Activated naive CD8-positive, alpha-beta T cell treated with anti-CD3 and anti-CD28 coated beads, Interleukin-2, amount 10 ng/mL, durations not matched to agents 7 days and 5 days (primary cell): ENCODE results near the gene FRY. TPM values are rescaled to one million over a fixed set of nuclear protein-coding genes. Genes with fewer than 3 reads are reported as not detected.

ENCODE experiments used
- ATAC-seq: fragments of 150-1000 bp; cut with Tn5 transposase; one replicate; pipeline ENCODE4 v1.10.0; 2021; ENCODE audit warnings: low read depth, moderate library complexity
- POLR2A ChIA-PET: fragments of 350-600 bp; sonication (Branson Sonifier 250); formaldehyde crosslinking; loops from one replicate; lab custom pipeline; 2021; ENCODE audit warnings: antibody characterized with exemption; lab: Charles Lee
- DNase-seq: peaks from one replicate; pipeline ENCODE4 v3.0.0; 2021
- H3K27ac Mint-ChIP-seq: one replicate; pipeline ENCODE4 v1.8.0; 2022; ENCODE audit warnings: mild to moderate bottlenecking, mixed read lengths
- H3K27me3 Mint-ChIP-seq: one replicate; pipeline ENCODE4 v1.8.0; 2022; ENCODE audit warnings: mild to moderate bottlenecking, moderate library complexity, mixed read lengths
- H3K36me3 Mint-ChIP-seq: one replicate; pipeline ENCODE4 v1.8.0; 2021; ENCODE audit warnings: mild to moderate bottlenecking, mixed read lengths
- H3K4me1 Mint-ChIP-seq: one replicate; pipeline ENCODE4 v1.8.0; 2021; ENCODE audit warnings: mixed read lengths
- H3K4me3 Mint-ChIP-seq: one replicate; pipeline ENCODE4 v1.8.0; 2022; ENCODE audit warnings: mild to moderate bottlenecking, moderate library complexity, mixed read lengths
- H3K9me3 Mint-ChIP-seq: one replicate; pipeline ENCODE4 v1.8.0; 2021; ENCODE audit warnings: mixed read lengths
- total RNA-seq, 2 experiments: library from RNA; stranded (reverse); gene quantifications; one replicate each; pipeline ENCODE4 v1.2.3, GENCODE V29; 2021

Gene FRY
- total RNA-seq, 2 experiments from 2014 or later: 1.4 to 3.2 TPM

DNA sequence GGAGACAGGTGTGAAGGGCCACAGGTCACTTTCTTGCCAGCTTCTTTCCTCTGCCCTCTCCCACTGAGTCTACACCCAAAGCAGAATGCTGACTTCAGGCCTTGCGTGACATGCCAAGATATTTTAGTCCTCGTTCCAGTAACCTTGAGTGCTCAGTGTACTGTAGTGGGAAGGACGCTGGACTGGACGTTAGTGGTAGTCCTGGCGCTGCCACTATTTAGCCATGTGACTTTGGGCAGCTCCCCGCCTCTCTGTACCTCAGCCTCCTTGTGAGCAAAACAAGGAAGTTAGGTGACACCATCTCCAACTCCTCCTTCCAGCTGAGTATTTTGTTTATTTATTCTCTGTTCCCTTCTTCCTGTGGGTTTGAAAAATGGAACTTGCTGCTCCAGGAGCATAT lies 86.1 kb downstream of the FRY start:
- Mint-ChIP-seq H3K9me3 (peaks cover 2% of the 10 kb centered on the region), H3K27ac (no peak overlapping the region), H3K36me3 (no peaks in the 10 kb centered on the region), H3K27me3 (no peaks in the 10 kb centered on the region), H3K4me3 (no peak overlapping the region), H3K4me1 (peaks cover 5% of the 10 kb centered on the region)
- ATAC-seq (no peak), DNase-seq (no peak)
- POLR2A ChIA-PET: no interaction called here

GRCh38 chr13:32121316-32121715 lies 89.7 kb downstream of the FRY start:
- Mint-ChIP-seq H3K27me3 (no peaks in the 10 kb centered on the region), H3K27ac (no peak overlapping the region), H3K9me3 (peaks cover 2% of the 10 kb centered on the region), H3K4me3 (no peak overlapping the region), H3K36me3 (no peaks in the 10 kb centered on the region), H3K4me1 (no peaks in the 10 kb centered on the region)
- DNase-seq: no peak
- POLR2A ChIA-PET: no interaction called here
- ATAC-seq: no peak

GRCh38 chr13:32124743-32125142 lies 93.2 kb downstream of the FRY start:
- DNase-seq: no peak
- ATAC-seq: no peak
- Mint-ChIP-seq H3K36me3 (no peaks in the 10 kb centered on the region), H3K27me3 (peaks cover 2% of the 10 kb centered on the region), H3K4me1 (no peaks in the 10 kb centered on the region), H3K4me3 (no peak overlapping the region), H3K27ac (no peak overlapping the region), H3K9me3 (peaks cover 2% of the 10 kb centered on the region)
- POLR2A ChIA-PET: no interaction called here

DNA sequence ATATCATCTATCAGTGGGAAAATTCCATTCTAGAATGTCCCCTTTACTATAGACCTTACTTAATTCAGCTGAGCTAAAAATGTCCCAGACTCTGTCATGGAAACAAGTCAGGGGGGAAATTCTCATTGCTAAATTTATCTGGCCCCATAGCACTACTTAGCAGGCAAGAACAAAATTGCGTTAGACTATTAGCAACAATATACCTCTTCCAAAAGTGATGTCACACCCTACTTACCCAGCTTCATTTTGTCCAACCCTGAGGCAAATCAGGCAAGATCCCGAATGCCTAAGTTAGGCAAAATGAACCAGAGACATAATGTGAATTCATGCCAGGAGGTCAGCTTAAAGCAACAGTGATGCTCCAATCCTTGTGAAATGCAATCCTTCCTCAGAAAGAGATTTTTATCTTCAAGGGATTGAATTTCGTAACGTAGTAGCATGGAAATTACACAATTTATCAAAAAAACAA lies 93.7 kb downstream of the FRY start:
- H3K4me1 Mint-ChIP-seq: no peaks in the 10 kb centered on the region
- H3K27me3 Mint-ChIP-seq: peaks cover 4% of the 10 kb centered on the region
- no peaks in the 10 kb centered on the region for H3K36me3 Mint-ChIP-seq
- H3K27ac Mint-ChIP-seq: no peak overlapping the region
- DNase-seq (no peak), ATAC-seq (no peak)
- no peak overlapping the region for H3K4me3 Mint-ChIP-seq
- H3K9me3 Mint-ChIP-seq: peaks cover 2% of the 10 kb centered on the region
- POLR2A ChIA-PET: no interaction called here

DNA sequence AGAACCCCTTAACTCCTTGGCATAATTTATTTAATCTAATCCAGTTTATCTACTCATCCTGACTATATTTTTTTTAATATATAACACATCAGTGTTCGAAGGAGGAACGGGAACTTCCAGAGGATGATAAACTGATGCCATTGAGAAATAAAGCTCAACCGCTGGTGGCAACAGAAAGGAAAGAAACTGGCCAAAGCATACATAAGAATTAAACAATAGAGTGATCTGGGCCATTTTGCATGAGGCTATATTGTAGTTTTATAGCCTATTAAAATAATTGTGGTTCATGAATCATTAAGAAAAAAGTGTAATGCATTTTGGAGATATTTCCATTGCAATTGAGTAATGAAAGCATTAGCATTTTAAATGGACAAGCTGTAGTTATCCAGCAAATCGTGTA lies 94.2 kb downstream of the FRY start:
- peaks cover 2% of the 10 kb centered on the region for H3K9me3 Mint-ChIP-seq
- H3K36me3 Mint-ChIP-seq: no peaks in the 10 kb centered on the region
- H3K27ac Mint-ChIP-seq: no peak overlapping the region
- H3K4me3 Mint-ChIP-seq: no peak overlapping the region
- no peak for DNase-seq
- no peak for ATAC-seq
- peaks cover 4% of the 10 kb centered on the region for H3K27me3 Mint-ChIP-seq
- H3K4me1 Mint-ChIP-seq: no peaks in the 10 kb centered on the region
- POLR2A ChIA-PET: no interaction called here

- Mint-ChIP-seq H3K27me3 (peaks cover 4% of the 10 kb centered on the region), H3K27ac (no peak overlapping the region), H3K4me3 (no peak overlapping the region), H3K4me1 (no peaks in the 10 kb centered on the region), H3K36me3 (no peaks in the 10 kb centered on the region), H3K9me3 (peaks cover 2% of the 10 kb centered on the region)
- DNase-seq (no peak), ATAC-seq (no peak)
- POLR2A ChIA-PET: no interaction called here
These were observed 94.7 kb downstream of the FRY start for GRCh38 chr13:32126278-32126677.

- H3K27me3 Mint-ChIP-seq: peaks cover 4% of the 10 kb centered on the region
- ATAC-seq: no peak
- H3K36me3 Mint-ChIP-seq: no peaks in the 10 kb centered on the region
- no peak overlapping the region for H3K27ac Mint-ChIP-seq
- DNase-seq: no peak
- POLR2A ChIA-PET: no interaction called here
- H3K4me3 Mint-ChIP-seq: no peak overlapping the region
- H3K9me3 Mint-ChIP-seq: peaks cover 2% of the 10 kb centered on the region
- H3K4me1 Mint-ChIP-seq: no peaks in the 10 kb centered on the region
These were observed 95.2 kb downstream of the FRY start for GRCh38 chr13:32126756-32127155.

- Mint-ChIP-seq H3K27ac (no peak overlapping the region), H3K4me1 (no peaks in the 10 kb centered on the region), H3K9me3 (no peaks in the 10 kb centered on the region), H3K36me3 (no peaks in the 10 kb centered on the region), H3K27me3 (peaks cover 4% of the 10 kb centered on the region), H3K4me3 (no peak overlapping the region)
- ATAC-seq (no peak), DNase-seq (no peak)
- POLR2A ChIA-PET: no interaction called here
These were observed 96.1 kb downstream of the FRY start for GRCh38 chr13:32127691-32128090.

GRCh38 chr13:32134241-32135055 lies 102.9 kb downstream of the FRY start:
- no peak overlapping the region for H3K27ac Mint-ChIP-seq
- POLR2A ChIA-PET: no interaction called here
- H3K36me3 Mint-ChIP-seq: no peaks in the 10 kb centered on the region
- no peaks in the 10 kb centered on the region for H3K9me3 Mint-ChIP-seq
- ATAC-seq (no peak), DNase-seq (no peak)
- no peak overlapping the region for H3K4me3 Mint-ChIP-seq
- H3K4me1 Mint-ChIP-seq: no peaks in the 10 kb centered on the region
- peaks cover 4% of the 10 kb centered on the region for H3K27me3 Mint-ChIP-seq

DNA sequence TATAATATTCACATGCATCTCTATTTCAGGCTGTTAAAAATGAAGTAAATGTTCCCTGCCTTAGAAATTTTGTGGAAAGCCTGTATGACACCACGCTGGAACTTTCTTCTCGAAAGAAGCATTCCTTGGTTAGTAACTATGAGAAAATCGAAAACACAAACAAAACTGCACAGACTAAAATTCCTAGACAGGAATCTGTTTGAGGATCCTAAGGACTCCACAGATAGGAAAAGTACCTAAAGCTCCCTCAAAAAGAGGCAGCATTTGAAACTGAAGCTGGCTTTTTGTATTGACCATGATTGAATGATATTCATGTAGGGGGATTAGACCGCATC lies 103.4 kb downstream of the FRY start:
- no peak for DNase-seq
- ATAC-seq: no peak
- POLR2A ChIA-PET: no interaction called here
- Mint-ChIP-seq H3K4me1 (no peaks in the 10 kb centered on the region), H3K27me3 (no peaks in the 10 kb centered on the region), H3K9me3 (no peaks in the 10 kb centered on the region), H3K36me3 (no peaks in the 10 kb centered on the region), H3K4me3 (no peak overlapping the region), H3K27ac (no peak overlapping the region)

DNA sequence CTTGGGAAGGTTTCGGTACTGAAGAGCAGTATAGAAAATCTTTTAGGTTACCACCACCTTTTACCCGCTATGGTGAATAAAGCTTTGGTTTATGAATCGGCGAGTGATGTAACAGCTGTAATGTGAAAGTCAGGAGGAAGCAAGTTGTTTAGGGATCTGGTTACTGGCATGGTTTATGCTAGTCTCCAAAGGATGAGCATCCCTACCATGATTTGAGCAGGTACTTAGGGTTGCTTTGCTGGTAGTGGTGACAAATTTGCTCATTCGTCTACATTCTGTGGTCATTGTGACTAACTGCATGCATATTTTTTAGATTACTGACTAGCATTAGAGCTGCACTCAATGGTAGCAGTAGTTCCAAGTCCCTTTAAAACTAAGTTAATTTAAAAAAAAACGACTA lies 104.1 kb downstream of the FRY start:
- no peak for ATAC-seq
- Mint-ChIP-seq H3K36me3 (no peaks in the 10 kb centered on the region), H3K9me3 (no peaks in the 10 kb centered on the region), H3K27me3 (no peaks in the 10 kb centered on the region), H3K4me1 (no peaks in the 10 kb centered on the region), H3K4me3 (no peak overlapping the region), H3K27ac (no peak overlapping the region)
- POLR2A ChIA-PET: no interaction called here
- DNase-seq: no peak

DNA sequence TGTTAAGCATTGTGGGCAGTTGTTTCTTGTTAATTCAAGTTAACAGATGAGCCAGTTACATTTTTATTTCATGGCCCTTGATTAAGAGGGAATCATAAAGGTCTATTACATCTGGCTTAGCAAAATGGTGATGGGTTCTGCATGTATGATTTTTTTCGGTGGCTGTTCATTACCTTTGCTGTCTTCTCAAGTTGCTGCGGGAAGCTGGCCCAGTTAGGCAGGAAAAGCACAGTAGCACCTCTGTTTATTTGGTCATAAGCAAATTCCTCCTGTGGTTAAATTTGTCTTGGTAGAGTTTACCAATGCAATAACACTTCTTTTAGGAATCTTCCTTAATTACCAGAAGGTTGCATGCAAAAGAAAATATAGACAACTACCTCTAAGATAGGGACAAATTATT lies 104.5 kb downstream of the FRY start:
- Mint-ChIP-seq H3K27me3 (no peaks in the 10 kb centered on the region), H3K36me3 (no peaks in the 10 kb centered on the region), H3K27ac (no peak overlapping the region), H3K4me3 (no peak overlapping the region), H3K9me3 (no peaks in the 10 kb centered on the region), H3K4me1 (no peaks in the 10 kb centered on the region)
- POLR2A ChIA-PET: no interaction called here
- no peak for DNase-seq
- ATAC-seq: no peak

DNA sequence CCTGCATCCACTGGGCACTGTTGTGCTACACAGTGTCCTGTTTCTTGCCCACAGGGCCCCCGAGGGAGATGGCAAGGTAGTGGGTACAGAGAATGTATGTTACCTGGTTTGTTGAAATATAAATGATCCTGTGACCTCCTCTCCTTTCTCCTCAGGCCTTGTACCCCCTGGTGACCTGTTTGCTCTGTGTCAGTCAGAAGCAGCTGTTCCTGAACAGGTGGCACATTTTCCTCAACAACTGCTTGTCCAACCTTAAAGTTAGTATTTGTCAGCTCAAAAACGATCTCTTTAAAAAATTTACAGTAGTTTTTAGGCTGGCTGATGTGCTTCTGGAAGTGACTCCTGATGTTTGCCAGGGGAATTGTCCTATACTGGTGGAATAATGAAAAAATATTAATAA lies 105.1 kb downstream of the FRY start:
- Mint-ChIP-seq H3K4me3 (no peak overlapping the region), H3K27ac (no peak overlapping the region), H3K36me3 (no peaks in the 10 kb centered on the region), H3K9me3 (no peaks in the 10 kb centered on the region), H3K4me1 (no peaks in the 10 kb centered on the region), H3K27me3 (no peaks in the 10 kb centered on the region)
- POLR2A ChIA-PET: no interaction called here
- no peak for ATAC-seq
- DNase-seq: no peak

GRCh38 chr13:32139251-32139650 lies 107.7 kb downstream of the FRY start:
- Mint-ChIP-seq H3K4me3 (no peak overlapping the region), H3K27me3 (no peaks in the 10 kb centered on the region), H3K4me1 (peaks cover 2% of the 10 kb centered on the region), H3K9me3 (no peaks in the 10 kb centered on the region), H3K36me3 (no peaks in the 10 kb centered on the region), H3K27ac (no peak overlapping the region)
- POLR2A ChIA-PET: no interaction called here
- no peak for DNase-seq
- ATAC-seq: no peak
